SK-N-SH (cell line): ENCODE data around the gene MGLL. TPM values are rescaled to one million over a fixed set of nuclear protein-coding genes. Genes with fewer than 3 reads are reported as not detected.

Source experiments
- CTCF ChIA-PET: fragments of 300-600, 350-600 bp; formaldehyde crosslinking; extraction: SDS; loops from one replicate; lab custom pipeline; 2021; lab: Yijun Ruan, JAX
- POLR2A ChIA-PET: fragments of 350-600 bp; sonication (Branson Sonifier 250); formaldehyde crosslinking; extraction: SDS; loops from one replicate; lab custom pipeline; 2020; ENCODE audit warnings: antibody characterized with exemption, inconsistent platforms; lab: Yijun Ruan, JAX
- DNase-seq: peaks from one replicate; pipeline ENCODE4 v3.0.0; 2012
- H2AFZ ChIP-seq: fragments of 200-600 bp; sonication (generic); 2 replicates; pipeline ENCODE4 v1.8.1; 2016; ENCODE audit warnings: antibody characterized with exemption, mild to moderate bottlenecking, low read depth
- H3F3A ChIP-seq: fragments of 200-600 bp; sonication (generic); replicated peaks from 2 replicates; pipeline ENCODE3; 2016; ENCODE audit warnings: antibody characterized with exemption, mild to moderate bottlenecking; ENCODE audit not compliant: insufficient read depth
- H3K27ac ChIP-seq, 2 experiments: fragments of 200-500 bp in 1 of 2; fragments of 200-600 bp in 1 of 2; sonication (Bioruptor generic) in 1 of 2; sonication (generic), shearing (Covaris generic) in 1 of 2; 2 replicates each; pipeline versions ENCODE4 v1.5.1 to v1.6.1; 2014 to 2016; ENCODE audit warnings: low read depth in 2 of 2, inconsistent platforms in 1 of 2, low read length in 1 of 2, mild to moderate bottlenecking in 1 of 2, mixed read lengths in 1 of 2
- H3K27me3 ChIP-seq: fragments of 200-600 bp; sonication (generic), shearing (Covaris generic); 2 replicates; pipeline ENCODE4 v1.6.1; 2016; ENCODE audit warnings: mixed run types; ENCODE audit not compliant: insufficient read depth
- H3K36me3 ChIP-seq, 2 experiments: fragments of 200-500 bp in 1 of 2; fragments of 200-600 bp in 1 of 2; sonication (Bioruptor generic) in 1 of 2; sonication (generic) in 1 of 2; replicated peaks in 1 of 2; 2 replicates each; pipeline versions ENCODE3 to v1.5.1; 2014 to 2016; ENCODE audit warnings: low read length in 1 of 2, mild to moderate bottlenecking in 1 of 2; ENCODE audit not compliant: insufficient read depth in 2 of 2, control insufficient read depth in 1 of 2
- H3K4me1 ChIP-seq, 2 experiments: fragments of 200-500 bp in 1 of 2; fragments of 200-600 bp in 1 of 2; sonication (Bioruptor generic) in 1 of 2; sonication (generic), shearing (Covaris generic) in 1 of 2; 2 replicates each; pipeline versions ENCODE4 v1.5.1 to v1.6.1; 2014 to 2016; ENCODE audit warnings: low read depth in 1 of 2, low read length in 1 of 2, mixed run types in 1 of 2; ENCODE audit not compliant: insufficient read depth in 2 of 2, control insufficient read depth in 1 of 2
- H3K4me2 ChIP-seq: fragments of 200-600 bp; sonication (generic), shearing (Covaris generic); 2 replicates; pipeline ENCODE4 v1.6.1; 2017; ENCODE audit warnings: mixed run types
- H3K4me3 ChIP-seq, 2 experiments: fragments of 200-500 bp in 1 of 2; fragments of 200-600 bp in 1 of 2; sonication (Bioruptor generic) in 1 of 2; sonication (generic), shearing (Covaris generic) in 1 of 2; 2 replicates each; pipeline versions ENCODE4 v1.5.1 to v1.8.1; 2014 to 2016; ENCODE audit warnings: low read depth in 2 of 2, inconsistent platforms in 1 of 2, low read length in 1 of 2, mild to moderate bottlenecking in 1 of 2, mixed read lengths in 1 of 2, moderate library complexity in 1 of 2
- H3K79me2 ChIP-seq: fragments of 200-600 bp; sonication (generic); 2 replicates; pipeline ENCODE4 v1.8.1; 2017; ENCODE audit warnings: mild to moderate bottlenecking; ENCODE audit not compliant: insufficient read depth
- H3K9ac ChIP-seq: fragments of 200-600 bp; sonication (generic); 2 replicates; pipeline ENCODE4 v1.6.1; 2017; ENCODE audit warnings: mixed run types
- H3K9me2 ChIP-seq: fragments of 200-600 bp; sonication (generic); 2 replicates; pipeline ENCODE4 v1.6.1; 2017; ENCODE audit warnings: mixed run types
- H3K9me3 ChIP-seq: fragments of 200-600 bp; sonication (generic); 2 replicates; pipeline ENCODE4 v1.6.1; 2017; ENCODE audit warnings: mixed run types, mild to moderate bottlenecking, moderate library complexity
- H4K20me1 ChIP-seq: fragments of 200-600 bp; sonication (generic); 2 replicates; pipeline ENCODE4 v1.6.1; 2017; ENCODE audit warnings: mild to moderate bottlenecking, mixed run types; ENCODE audit not compliant: insufficient read depth
- ELF1 ChIP-seq: IDR thresholded peaks from 2 replicates; pipeline ENCODE4 v1.4.0; 2012
- FOSL2 ChIP-seq: IDR thresholded peaks from 2 replicates; pipeline ENCODE4 v1.4.0; 2012; ENCODE audit warnings: low read depth, mild to moderate bottlenecking, moderate library complexity, borderline replicate concordance
- FOXJ3 ChIP-seq: sonication (generic); formaldehyde crosslinking; IDR thresholded peaks from 2 replicates; pipeline ENCODE4 v1.5.1; 2020; ENCODE audit warnings: mild to moderate bottlenecking, missing genetic modification reagents
- IRF3 ChIP-seq: fragments of 150-350 bp; IDR thresholded peaks from 2 replicates; pipeline ENCODE4 v1.6.1; 2016; ENCODE audit warnings: mild to moderate bottlenecking, low read depth, low read length
- MEF2A ChIP-seq: IDR thresholded peaks from 2 replicates; pipeline ENCODE4 v1.4.0; 2012; ENCODE audit warnings: low read depth, borderline replicate concordance
- RCOR1 ChIP-seq: fragments of 150-350 bp; IDR thresholded peaks from 2 replicates; pipeline ENCODE4 v1.6.1; 2017; ENCODE audit warnings: antibody characterized with exemption, low read length
- RFX5 ChIP-seq: IDR thresholded peaks from 2 replicates; pipeline ENCODE4 v1.6.1; 2012; ENCODE audit warnings: mild to moderate bottlenecking, improper control_type of control experiment, low read length
- USF1 ChIP-seq: IDR thresholded peaks from 2 replicates; pipeline ENCODE4 v1.4.0; 2012; ENCODE audit warnings: low read depth, borderline replicate concordance
- USF2 ChIP-seq: fragments of 150-350 bp; IDR thresholded peaks from 2 replicates; pipeline ENCODE4 v1.6.1; 2017; ENCODE audit warnings: antibody characterized with exemption, low read length, low read depth, borderline replicate concordance
- YY1 ChIP-seq: IDR thresholded peaks from 2 replicates; pipeline ENCODE4 v1.4.0; 2012; ENCODE audit warnings: low read depth, mild to moderate bottlenecking
- ZBTB33 ChIP-seq: IDR thresholded peaks from 2 replicates; pipeline ENCODE4 v1.4.0; 2012; ENCODE audit warnings: low read depth, borderline replicate concordance
- WGBS: methylation state at CpG from one replicate; pipeline ENCODE4 v1.1.6; 2017; ENCODE audit warnings: low lambda C conversion rate; 5-methylcytosine and 5-hydroxymethylcytosine counted together
- polyA plus RNA-seq, 3 experiments: library from polyadenylated mRNA; depleted of rRNA; stranded (reverse); fragments of >200 nt; gene quantifications; 2 replicates each; pipeline ENCODE4 v1.2.3, GENCODE V29; 2012

MGLL gene
- polyA plus RNA-seq, 1 of the 3 experiments (the other 2 are of a cell fraction), result 2.2 TPM

- POLR2A ChIA-PET, result interaction anchor here (2.1 kb wide), 1 partner anchor 11 kb away, joined by 5 read pairs; no protein-coding TSS in a partner anchor
- CTCF ChIA-PET, result interaction anchor here (0.6 to 4.8 kb wide), 2 partner anchors 18 to 251 kb away, joined by 3 to 34 read pairs; no protein-coding TSS in a partner anchor
- H3K9me2 ChIP-seq, result no peaks in the 10 kb centered on the region
- no peak for DNase-seq
- H3F3A ChIP-seq, result no peaks in the 10 kb centered on the region
- no peaks in the 10 kb centered on the region for H3K27me3 ChIP-seq
- 90% methylated on average over 8 of the region's 17 CpGs for WGBS
- H3K9ac ChIP-seq, result no peak overlapping the region
- H3K36me3 ChIP-seq, result peaks cover 0 to 3% of the 10 kb centered on the region in 2 experiments
- no peak overlapping the region for H2AFZ ChIP-seq
- no peak overlapping the region for H3K4me2 ChIP-seq
- H4K20me1 ChIP-seq, result no peaks in the 10 kb centered on the region
- peaks cover 0 to 12% of the 10 kb centered on the region in 2 experiments; a peak in 1 of 4 replicates for H3K4me1 ChIP-seq
- TF ChIP-seq RCOR1, result no peak
- TF ChIP-seq ZBTB33, result no peak
- no peak for TF ChIP-seq YY1
- TF ChIP-seq IRF3, result no peak
- no peak for TF ChIP-seq FOSL2
- no peak for TF ChIP-seq USF1
- TF ChIP-seq MEF2A, result no peak
- TF ChIP-seq FOXJ3 (CRISPR knock-in tag), result no peak
- no peak for TF ChIP-seq RFX5
- TF ChIP-seq ELF1, result no peak
- no peak for TF ChIP-seq USF2
- TF ChIP-seq, all 33 proteins: peak for 0
- Histone ChIP-seq H3K27ac (no peak overlapping the region), H3K4me3 (no peak overlapping the region), H3K79me2 (peaks cover 9% of the 10 kb centered on the region; the same call in 1 of the 2 replicates), H3K9me3 (no peaks in the 10 kb centered on the region)
Measured at GRCh38 chr3:127677541-127678314, 144.6 kb downstream of the MGLL start.
